ENCODE data around the gene C9orf57. TPM values are rescaled to one million over a fixed set of nuclear protein-coding genes. Genes with fewer than 3 reads are reported as not detected.

Gene C9orf57
- total and polyA plus RNA-seq, 2 of the 8 experiments (the other 6 are each of a cell fraction or from before 2014, with no cell fraction given): not detected

- DNase-seq (ENCODE audit: low read depth in 1 of 2, low spot score in 2 of 2): no peak
- no peak for FAIRE-seq
- Histone ChIP-seq H3K4ac (replicated peaks; ENCODE audit: insufficient read length, low read depth, low read length) (no peak overlapping the region), H3K79me2 (ENCODE audit: control insufficient read depth in 1 of 2, insufficient read depth in 2 of 2, low read length in 2 of 2) (no peaks in the 10 kb centered on the region), H3K56ac (replicated peaks; ENCODE audit: insufficient read length, low read depth, low read length) (no peak overlapping the region), H2BK12ac (ENCODE audit: low read depth, low read length) (no peak overlapping the region), H3K9ac (replicated peaks in 1 of 4; ENCODE audit: extremely low read depth in 1 of 4, low read depth in 3 of 4, low read length in 3 of 4) (no peak overlapping the region), H3K27me3 (replicated peaks in 1 of 4; ENCODE audit: control insufficient read depth in 3 of 4, extremely low read depth in 1 of 4, insufficient read depth in 3 of 4, low read length in 3 of 4) (no peaks in the 10 kb centered on the region), H4K91ac (replicated peaks; ENCODE audit: insufficient read length, low read length) (no peak overlapping the region), H2BK120ac (replicated peaks; ENCODE audit: low read depth, low read length) (no peak overlapping the region), H3K23ac (ENCODE audit: insufficient read length) (no peak overlapping the region), H3K36me3 (ENCODE audit: control insufficient read depth in 2 of 4, insufficient read depth in 4 of 4, low read length in 3 of 4) (no peaks in the 10 kb centered on the region), H4K20me1 (replicated peaks in 1 of 2; ENCODE audit: control insufficient read depth in 1 of 2, insufficient read depth in 2 of 2, low read length in 2 of 2) (no peaks in the 10 kb centered on the region), H3K4me2 (ENCODE audit: insufficient read depth in 1 of 2, low read depth in 2 of 2, low read length in 2 of 2) (no peak overlapping the region), H3K27ac (ENCODE audit: low read depth, low read length) (no peak overlapping the region), H4K5ac (ENCODE audit: insufficient read length, low read depth, low read length) (no peak overlapping the region), H3K9me3 (ENCODE audit: insufficient read depth in 2 of 2, low read depth in 1 of 2, low read length in 1 of 2) (no peaks in the 10 kb centered on the region), H3K4me3 (ENCODE audit: extremely low read depth in 1 of 4, insufficient read depth in 2 of 4, low read depth in 3 of 4, low read length in 4 of 4) (no peak overlapping the region), H3K23me2 (ENCODE audit: low read depth, low read length) (no peaks in the 10 kb centered on the region), H2BK5ac (ENCODE audit: low read depth, low read length) (no peak overlapping the region), H3K79me1 (ENCODE audit: low read depth, low read length) (no peaks in the 10 kb centered on the region), H2AFZ (ENCODE audit: low read length) (no peak overlapping the region), H3K18ac (ENCODE audit: extremely low read depth, low read length) (no peak overlapping the region), H3K14ac (ENCODE audit: insufficient read length) (no peak overlapping the region), H2BK20ac (ENCODE audit: low read length) (no peak overlapping the region), H2AK5ac (ENCODE audit: low read depth, low read length) (no peak overlapping the region), H2BK15ac (ENCODE audit: low read length) (no peak overlapping the region), H4K8ac (ENCODE audit: extremely low read depth, insufficient read depth, low read length) (no peak overlapping the region), H3K4me1 (replicated peaks in 1 of 4; ENCODE audit: control insufficient read depth in 3 of 4, insufficient read depth in 4 of 4, low read length in 3 of 4) (no peaks in the 10 kb centered on the region)
- ChIA-PET POLR2A (ENCODE audit: partially characterized antibody) (no interaction called here), CTCF (ENCODE audit: partially characterized antibody) (interaction anchor here (1.3 to 1.5 kb wide), 2 partner anchors 21 to 228 kb away, joined by 3 to 5 read pairs; no protein-coding TSS in a partner anchor)
- 82% methylated on average over 2 of the region's 2 CpGs; no CpG with 5 or more reads in 1 of the 2 experiments for WGBS, 2 experiments (ENCODE audit: extremely low coverage in 1 of 2, insufficient coverage in 1 of 2, insufficient read length in 1 of 2, insufficient replicate concordance in 2 of 2, low coverage in 1 of 2, low lambda C conversion rate in 2 of 2, missing lambda C conversion rate in 1 of 2)
- no peak for TF ChIP-seq JUND (IDR thresholded peaks at IDR 0.05; ENCODE audit: low read length)
- TF ChIP-seq KDM5A (IDR thresholded peaks at IDR 0.05; ENCODE audit: low read length): no peak
- TF ChIP-seq RBBP5 (IDR thresholded peaks at IDR 0.05; ENCODE audit: borderline replicate concordance, low read depth, low read length): no peak
- no peak for TF ChIP-seq POLR2AphosphoS5 (IDR thresholded peaks at IDR 0.05; ENCODE audit: low read depth, low read length)
- no peak for TF ChIP-seq CREB1 (IDR thresholded peaks at IDR 0.05)
- no peak for TF ChIP-seq SIRT6 (IDR thresholded peaks at IDR 0.05; ENCODE audit: low read length)
- no peak for TF ChIP-seq GABPA (IDR thresholded peaks at IDR 0.05; ENCODE audit: borderline replicate concordance, insufficient read depth, low read length)
- no peak for TF ChIP-seq SP2 (IDR thresholded peaks at IDR 0.05; ENCODE audit: low read length)
- no peak for TF ChIP-seq PHF8 (conservative IDR thresholded peaks at IDR 0.05; ENCODE audit: low read depth, low read length)
- no peak for TF ChIP-seq SAP30 (IDR thresholded peaks at IDR 0.05; ENCODE audit: insufficient read depth, insufficient replicate concordance, low read length)
- no peak for TF ChIP-seq SIX5 (IDR thresholded peaks at IDR 0.05; ENCODE audit: low read depth, low read length)
- no peak for TF ChIP-seq EP300 (IDR thresholded peaks at IDR 0.05; ENCODE audit: borderline replicate concordance in 1 of 2, low read depth in 2 of 2, low read length in 2 of 2)
Measured at GRCh38 chr9:72043576-72043975, 16.8 kb downstream of the C9orf57 start.

Measured in H1 (cell line).